ENCODE results near the gene OTOP1. TPM values are rescaled to one million over a fixed set of nuclear protein-coding genes. Genes with fewer than 3 reads are reported as not detected.

OTOP1 gene
- total RNA-seq, 3 donors from 2014 or later (not counting 1 experiment from before 2014, with no cell fraction given): not detected

DNA sequence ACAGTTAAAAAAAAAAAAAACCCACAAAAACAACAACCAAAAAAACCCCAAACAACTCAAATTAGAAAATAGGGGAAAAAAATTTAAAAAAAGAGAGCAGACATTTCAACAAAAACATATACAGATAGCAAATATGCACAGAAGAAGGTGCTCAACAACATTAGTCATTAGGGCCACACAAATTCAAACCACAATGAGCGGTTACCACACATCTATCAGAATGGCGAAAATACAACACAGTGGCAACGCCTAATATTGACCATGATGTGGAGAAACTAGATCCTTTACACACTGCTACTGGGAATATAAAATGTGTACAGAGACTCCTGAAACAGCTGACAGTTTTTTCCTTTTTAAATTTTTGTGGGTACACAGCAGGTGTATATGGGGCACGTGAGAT, 43.8 kb upstream of the OTOP1 start:
- Mint-ChIP-seq H3K36me3 (peaks cover 34% of the 10 kb centered on the region), H3K4me1 (peaks cover 63 to 79% of the 10 kb centered on the region in 2 donors), H3K27me3 (ENCODE audit: low read depth in 2 of 2) (no peaks in the 10 kb centered on the region), H3K4me3 (peak overlapping the region; percentile 91), H3K9me3 (no peaks in the 10 kb centered on the region), H3K27ac (peak overlapping the region; percentile 95 to 96)
- intact Hi-C loops (cut with micrococcal nuclease): loop anchor here (1.0 kb wide), 1 partner anchor 10 kb away; no protein-coding TSS in a partner anchor
- WGBS (ENCODE audit: insufficient coverage): 39% methylated on average over 3 of the region's 4 CpGs
- Histone ChIP-seq H3K27ac (ENCODE audit: low read length) (peak overlapping the region; percentile 97), H3K27me3 (ENCODE audit: control insufficient read depth, insufficient read depth, low read length) (no peaks in the 10 kb centered on the region), H3K4me3 (ENCODE audit: low read length) (no peak overlapping the region), H3K9me3 (ENCODE audit: control insufficient read depth, insufficient read depth, low read length) (no peaks in the 10 kb centered on the region), H3K36me3 (ENCODE audit: control insufficient read depth, insufficient read depth, low read length) (peaks cover 36% of the 10 kb centered on the region), H3K4me1 (ENCODE audit: control insufficient read depth, insufficient read depth, low read length) (peaks cover 43% of the 10 kb centered on the region)
- ATAC-seq (peak in 2 of 3 donors; percentile 11 to 30), DNase-seq (peak in 1 of 2 donors; percentile 42)
- TF ChIP-seq, protein P1, sequence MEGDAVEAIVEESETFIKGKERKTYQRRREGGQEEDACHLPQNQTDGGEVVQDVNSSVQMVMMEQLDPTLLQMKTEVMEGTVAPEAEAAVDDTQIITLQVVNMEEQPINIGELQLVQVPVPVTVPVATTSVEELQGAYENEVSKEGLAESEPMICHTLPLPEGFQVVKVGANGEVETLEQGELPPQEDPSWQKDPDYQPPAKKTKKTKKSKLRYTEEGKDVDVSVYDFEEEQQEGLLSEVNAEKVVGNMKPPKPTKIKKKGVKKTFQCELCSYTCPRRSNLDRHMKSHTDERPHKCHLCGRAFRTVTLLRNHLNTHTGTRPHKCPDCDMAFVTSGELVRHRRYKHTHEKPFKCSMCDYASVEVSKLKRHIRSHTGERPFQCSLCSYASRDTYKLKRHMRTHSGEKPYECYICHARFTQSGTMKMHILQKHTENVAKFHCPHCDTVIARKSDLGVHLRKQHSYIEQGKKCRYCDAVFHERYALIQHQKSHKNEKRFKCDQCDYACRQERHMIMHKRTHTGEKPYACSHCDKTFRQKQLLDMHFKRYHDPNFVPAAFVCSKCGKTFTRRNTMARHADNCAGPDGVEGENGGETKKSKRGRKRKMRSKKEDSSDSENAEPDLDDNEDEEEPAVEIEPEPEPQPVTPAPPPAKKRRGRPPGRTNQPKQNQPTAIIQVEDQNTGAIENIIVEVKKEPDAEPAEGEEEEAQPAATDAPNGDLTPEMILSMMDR (IDR thresholded peaks at IDR 0.05): no peak

DNA sequence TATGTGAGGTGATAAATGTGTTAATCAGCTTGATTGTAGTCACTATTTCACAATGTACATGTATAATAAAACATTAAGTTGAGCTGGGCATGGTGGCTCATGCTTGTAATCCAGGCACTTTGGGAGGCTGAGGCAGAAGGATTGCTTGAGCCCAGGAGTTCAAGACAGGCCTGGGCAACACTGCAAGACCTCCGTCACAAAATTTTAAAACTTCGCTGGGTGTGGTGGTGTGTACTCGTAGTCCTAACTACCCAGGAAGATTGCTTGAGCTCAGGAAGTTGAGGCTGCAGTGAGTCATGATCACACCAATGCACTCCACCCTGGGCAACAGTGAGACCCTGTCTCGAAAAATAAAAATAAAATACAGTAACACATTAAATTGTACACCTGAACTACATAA, 43.1 kb upstream of the OTOP1 start:
- peaks cover 43% of the 10 kb centered on the region for H3K4me1 ChIP-seq (ENCODE audit: control insufficient read depth, insufficient read depth, low read length)
- TF ChIP-seq, protein P1 (IDR thresholded peaks at IDR 0.05): no peak
- DNase-seq: peak; percentile 64 to 71
- peaks cover 30% of the 10 kb centered on the region for H3K36me3 ChIP-seq (ENCODE audit: control insufficient read depth, insufficient read depth, low read length)
- WGBS (ENCODE audit: insufficient coverage): 42% methylated on average over 3 of the region's 4 CpGs
- Mint-ChIP-seq H3K9me3 (no peaks in the 10 kb centered on the region), H3K4me3 (peak overlapping the region; percentile 85), H3K27ac (peak overlapping the region; percentile 95 to 96), H3K36me3 (peaks cover 31% of the 10 kb centered on the region), H3K4me1 (peaks cover 62 to 85% of the 10 kb centered on the region in 2 donors), H3K27me3 (ENCODE audit: low read depth in 2 of 2) (no peaks in the 10 kb centered on the region)
- peak overlapping the region; percentile 43 for H3K4me3 ChIP-seq (ENCODE audit: low read length)
- no peaks in the 10 kb centered on the region for H3K27me3 ChIP-seq (ENCODE audit: control insufficient read depth, insufficient read depth, low read length)
- intact Hi-C loops (cut with micrococcal nuclease): loop anchor here (1.0 kb wide), 2 partner anchors 10 to 20 kb away; partner anchors contain the start of genes LYAR and ZBTB49
- ATAC-seq: peak; percentile 74 to 89 (median 78)
- peak overlapping the region; percentile 97 for H3K27ac ChIP-seq (ENCODE audit: low read length)
- no peaks in the 10 kb centered on the region for H3K9me3 ChIP-seq (ENCODE audit: control insufficient read depth, insufficient read depth, low read length)

DNA sequence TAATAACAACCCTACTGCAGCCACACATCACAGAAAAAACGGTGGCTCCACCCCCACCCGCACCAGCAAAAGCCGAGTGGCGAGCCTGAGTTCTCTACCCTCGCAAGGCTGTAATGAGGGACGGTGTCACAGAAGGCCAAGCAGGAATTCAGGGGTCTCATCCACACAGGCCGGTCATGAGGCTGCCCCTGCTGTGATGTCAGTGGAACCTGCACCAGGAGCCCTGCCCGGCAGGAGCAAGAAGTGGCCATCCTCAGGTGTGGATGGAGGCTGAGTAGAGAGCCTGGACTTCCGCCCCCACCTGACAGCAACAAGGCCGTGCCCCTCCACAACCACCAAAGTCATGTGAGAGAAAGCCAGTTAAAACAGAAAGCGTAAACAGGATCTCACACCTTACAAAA, 42.6 kb upstream of the OTOP1 start:
- TF ChIP-seq, protein P1 (IDR thresholded peaks at IDR 0.05): no peak
- H3K9me3 ChIP-seq (ENCODE audit: control insufficient read depth, insufficient read depth, low read length): no peaks in the 10 kb centered on the region
- H3K36me3 Mint-ChIP-seq: peaks cover 26% of the 10 kb centered on the region
- H3K36me3 ChIP-seq (ENCODE audit: control insufficient read depth, insufficient read depth, low read length): peaks cover 24% of the 10 kb centered on the region
- H3K27me3 Mint-ChIP-seq (ENCODE audit: low read depth in 2 of 2): no peaks in the 10 kb centered on the region
- WGBS (ENCODE audit: insufficient coverage): 43% methylated on average over 8 of the region's 11 CpGs
- DNase-seq: peak; percentile 71 to 80
- no peaks in the 10 kb centered on the region for H3K9me3 Mint-ChIP-seq
- peaks cover 43% of the 10 kb centered on the region for H3K4me1 ChIP-seq (ENCODE audit: control insufficient read depth, insufficient read depth, low read length)
- peaks cover 57 to 83% of the 10 kb centered on the region in 2 donors for H3K4me1 Mint-ChIP-seq
- peak overlapping the region; percentile 85 for H3K4me3 Mint-ChIP-seq
- intact Hi-C loops (cut with micrococcal nuclease): loop anchor here (1.0 kb wide), 1 partner anchor 21 kb away; the partner anchor contains the start of genes LYAR and ZBTB49
- H3K27me3 ChIP-seq (ENCODE audit: control insufficient read depth, insufficient read depth, low read length): no peaks in the 10 kb centered on the region
- peak overlapping the region; percentile 95 to 96 for H3K27ac Mint-ChIP-seq
- H3K4me3 ChIP-seq (ENCODE audit: low read length): peak overlapping the region; percentile 43
- ATAC-seq: peak; percentile 75 to 88 (median 87)
- H3K27ac ChIP-seq (ENCODE audit: low read length): peak overlapping the region; percentile 97
